WTC11 (cell line): Measurements from ENCODE around the gene ANO7. TPM values are rescaled to one million over a fixed set of nuclear protein-coding genes. Genes with fewer than 3 reads are reported as not detected.

Experiments used
- ATAC-seq: fragments of 200-7000 bp; cut with Tn5 transposase; 2 replicates; pipeline ENCODE4 v1.10.0; 2021; ENCODE audit warnings: mild to moderate bottlenecking, moderate library complexity
- CTCF ChIA-PET: fragments of 300-600 bp; sonication (Branson Sonifier 250); formaldehyde crosslinking; loops from one replicate; lab custom pipeline; 2021; ENCODE audit warnings: antibody characterized with exemption; lab: Charles Lee
- POLR2A ChIA-PET: fragments of 350-600 bp; sonication (Branson Sonifier 250); formaldehyde crosslinking; loops from one replicate; lab custom pipeline; 2021; ENCODE audit warnings: antibody characterized with exemption; lab: Charles Lee
- DNase-seq: peaks from one replicate; pipeline ENCODE4 v3.0.0; 2021; ENCODE audit warnings: low spot score
- H3K27ac Mint-ChIP-seq: 2 replicates; pipeline ENCODE4 v1.8.0; 2021; ENCODE audit warnings: mixed read lengths
- H3K27me3 Mint-ChIP-seq: 2 replicates; pipeline ENCODE4 v1.8.0; 2021; ENCODE audit warnings: low read depth, mild to moderate bottlenecking, moderate library complexity, mixed read lengths
- H3K36me3 Mint-ChIP-seq: 2 replicates; pipeline ENCODE4 v1.8.0; 2021; ENCODE audit warnings: mixed read lengths
- H3K4me1 Mint-ChIP-seq: 2 replicates; pipeline ENCODE4 v1.8.0; 2022; ENCODE audit warnings: mixed read lengths
- H3K4me3 Mint-ChIP-seq: 2 replicates; pipeline ENCODE4 v1.8.0; 2021; ENCODE audit warnings: mild to moderate bottlenecking, moderate library complexity, mixed read lengths
- H3K9me3 Mint-ChIP-seq: 2 replicates; pipeline ENCODE4 v1.8.0; 2021; ENCODE audit warnings: mixed read lengths
- CBFB ChIP-seq: sonication (generic); formaldehyde crosslinking; IDR thresholded peaks from 2 replicates; pipeline ENCODE4 v1.8.1; 2022; ENCODE audit warnings: mild to moderate bottlenecking, low read depth, missing genetic modification reagents
- HMGA2 ChIP-seq: fragments of 250-450 bp; sonication (Bioruptor Pico); IDR thresholded peaks from 2 replicates; pipeline ENCODE4 v1.4.0; 2021; ENCODE audit warnings: mild to moderate bottlenecking, moderate library complexity
- JUN ChIP-seq: sonication (generic); formaldehyde crosslinking; IDR thresholded peaks from 2 replicates; pipeline ENCODE4 v1.8.0; 2023; ENCODE audit warnings: mild to moderate bottlenecking, missing genetic modification reagents
- KAT7 ChIP-seq: sonication (generic); formaldehyde crosslinking; IDR thresholded peaks from 2 replicates; pipeline ENCODE4 v1.8.1; 2023; ENCODE audit warnings: missing genetic modification reagents, mild to moderate bottlenecking, borderline replicate concordance
- PRRX2 ChIP-seq: fragments of 250-450 bp; sonication (Bioruptor Pico); IDR thresholded peaks from 2 replicates; pipeline ENCODE4 v1.8.0; 2021; ENCODE audit warnings: mild to moderate bottlenecking
- TCF7 ChIP-seq: sonication (generic); formaldehyde crosslinking; IDR thresholded peaks from 2 replicates; pipeline ENCODE4 v1.8.0; 2022; ENCODE audit warnings: mild to moderate bottlenecking, low read depth, missing genetic modification reagents, moderate library complexity
- USF2 ChIP-seq: sonication (generic); formaldehyde crosslinking; IDR thresholded peaks from 2 replicates; pipeline ENCODE4 v1.8.1; 2023; ENCODE audit warnings: mild to moderate bottlenecking, missing genetic modification reagents, moderate library complexity
- ZBTB21 ChIP-seq: sonication (generic); formaldehyde crosslinking; IDR thresholded peaks from 2 replicates; pipeline ENCODE4 v1.8.1; 2023; ENCODE audit warnings: mild to moderate bottlenecking, missing genetic modification reagents, borderline replicate concordance
- ZNF121 ChIP-seq: sonication (generic); formaldehyde crosslinking; IDR thresholded peaks from 2 replicates; pipeline ENCODE4 v1.8.0; 2023; ENCODE audit warnings: missing genetic modification reagents
- ZNF317 ChIP-seq: sonication (generic); formaldehyde crosslinking; IDR thresholded peaks from 2 replicates; pipeline ENCODE4 v1.8.1; 2023; ENCODE audit warnings: low read depth, mild to moderate bottlenecking, moderate library complexity, missing genetic modification reagents, borderline replicate concordance
- ZNF396 ChIP-seq: fragments of 250-450 bp; sonication (Bioruptor Pico); IDR thresholded peaks from 2 replicates; pipeline ENCODE4 v1.8.0; 2021; ENCODE audit warnings: mild to moderate bottlenecking, moderate library complexity, borderline replicate concordance
- ZNF416 ChIP-seq: fragments of 250-450 bp; sonication (Bioruptor Pico); IDR thresholded peaks from 2 replicates; pipeline ENCODE4 v1.9.0; 2021; ENCODE audit warnings: mild to moderate bottlenecking, inconsistent platforms
- total RNA-seq: library from RNA; stranded (reverse); gene quantifications from 3 replicates; pipeline ENCODE4 v1.2.3, GENCODE V29; 2021
- TF ChIP-seq, protein P1 (sequence below): sonication (generic); formaldehyde crosslinking; IDR thresholded peaks from 2 replicates; pipeline ENCODE4 v1.8.0; 2022; ENCODE audit warnings: mild to moderate bottlenecking, missing genetic modification reagents
- TF ChIP-seq, protein P2 (sequence below): sonication (generic); formaldehyde crosslinking; conservative IDR thresholded peaks from 2 replicates; pipeline ENCODE4 v1.8.1; 2022; ENCODE audit warnings: mild to moderate bottlenecking, missing genetic modification reagents
- TF ChIP-seq, protein P3 (sequence below): sonication (generic); formaldehyde crosslinking; IDR thresholded peaks from 2 replicates; pipeline ENCODE4 v1.8.1; 2023; ENCODE audit warnings: mild to moderate bottlenecking, moderate library complexity, missing genetic modification reagents
- TF ChIP-seq, protein P4 (sequence below): sonication (generic); formaldehyde crosslinking; IDR thresholded peaks from 2 replicates; pipeline ENCODE4 v1.8.0; 2022; ENCODE audit warnings: mild to moderate bottlenecking, missing genetic modification reagents
- TF ChIP-seq, protein P5 (sequence below): fragments of 200-600 bp; IDR thresholded peaks from 2 replicates; pipeline ENCODE4 v1.8.0; 2022; ENCODE audit warnings: antibody characterized with exemption

ANO7 gene
- total RNA-seq, 1 experiment from 2014 or later = 8.0 TPM

- no peak for TF ChIP-seq ZBTB21
- peak; percentile 48; the same call in 1 of the 2 replicates for TF ChIP-seq USF2 (CRISPR knock-in tag)
- TF ChIP-seq, protein P1, sequence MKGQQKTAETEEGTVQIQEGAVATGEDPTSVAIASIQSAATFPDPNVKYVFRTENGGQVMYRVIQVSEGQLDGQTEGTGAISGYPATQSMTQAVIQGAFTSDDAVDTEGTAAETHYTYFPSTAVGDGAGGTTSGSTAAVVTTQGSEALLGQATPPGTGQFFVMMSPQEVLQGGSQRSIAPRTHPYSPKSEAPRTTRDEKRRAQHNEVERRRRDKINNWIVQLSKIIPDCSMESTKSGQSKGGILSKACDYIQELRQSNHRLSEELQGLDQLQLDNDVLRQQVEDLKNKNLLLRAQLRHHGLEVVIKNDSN (CRISPR knock-in tag) = peak; percentile 24; the same call in 1 of the 2 replicates
- Mint-ChIP-seq H3K27ac (peak overlapping the region; percentile 92), H3K36me3 (no peaks in the 10 kb centered on the region), H3K4me1 (peaks cover 27% of the 10 kb centered on the region), H3K4me3 (peak overlapping the region; percentile 93), H3K9me3 (no peaks in the 10 kb centered on the region), H3K27me3 (no peaks in the 10 kb centered on the region)
- POLR2A ChIA-PET = interaction anchor here (0.6 to 0.9 kb wide), 2 partner anchors 60 to 1125 kb away, joined by 3 to 7 read pairs; no protein-coding TSS in a partner anchor
- CTCF ChIA-PET = interaction anchor here (1.1 to 3.3 kb wide), 4 partner anchors 50 to 167 kb away, joined by 3 to 21 read pairs (median 4); no protein-coding TSS in a partner anchor
- no peak for DNase-seq
- ATAC-seq = peak; percentile 0; the same call in 1 of the 2 replicates
Observed at GRCh38 chr2:241150660-241151530, 37.6 kb upstream of the ANO7 start.

DNA sequence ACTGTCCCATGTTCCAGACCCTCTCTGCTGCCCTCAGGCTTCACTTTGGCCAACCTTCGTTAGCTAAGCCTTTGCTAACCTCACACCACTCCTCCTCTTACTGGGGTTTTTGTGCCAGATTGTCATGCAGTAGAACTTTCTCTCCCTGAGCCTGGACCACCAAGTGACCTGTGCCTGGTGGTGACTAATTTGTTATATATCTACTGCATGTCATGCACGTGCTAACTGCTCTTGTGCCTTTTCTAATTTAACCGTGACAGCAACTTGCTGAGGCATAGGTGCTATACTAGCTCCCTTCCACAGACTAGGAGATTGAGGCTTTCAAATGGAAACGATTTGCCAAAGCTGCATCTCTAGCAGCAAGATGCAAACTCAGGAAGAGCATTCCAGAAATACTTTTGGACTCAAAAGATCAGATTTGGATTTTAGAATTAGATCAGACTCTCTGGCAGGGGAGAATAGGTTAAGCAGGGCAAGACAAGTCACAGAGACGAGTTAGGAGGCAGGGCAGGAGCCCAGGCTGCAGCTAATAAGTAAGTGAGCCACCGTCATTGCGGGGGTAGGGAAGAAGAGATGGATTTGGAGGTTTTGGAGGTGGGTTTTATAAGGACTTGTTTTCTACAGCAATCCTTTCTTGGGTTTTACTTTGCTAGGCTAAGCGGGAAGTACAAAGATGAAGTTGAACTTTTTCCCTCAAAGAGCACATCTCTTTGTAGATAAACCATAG, 36.4 kb upstream of the ANO7 start:
- no peaks in the 10 kb centered on the region for H3K9me3 Mint-ChIP-seq
- H3K27me3 Mint-ChIP-seq = no peaks in the 10 kb centered on the region

DNA sequence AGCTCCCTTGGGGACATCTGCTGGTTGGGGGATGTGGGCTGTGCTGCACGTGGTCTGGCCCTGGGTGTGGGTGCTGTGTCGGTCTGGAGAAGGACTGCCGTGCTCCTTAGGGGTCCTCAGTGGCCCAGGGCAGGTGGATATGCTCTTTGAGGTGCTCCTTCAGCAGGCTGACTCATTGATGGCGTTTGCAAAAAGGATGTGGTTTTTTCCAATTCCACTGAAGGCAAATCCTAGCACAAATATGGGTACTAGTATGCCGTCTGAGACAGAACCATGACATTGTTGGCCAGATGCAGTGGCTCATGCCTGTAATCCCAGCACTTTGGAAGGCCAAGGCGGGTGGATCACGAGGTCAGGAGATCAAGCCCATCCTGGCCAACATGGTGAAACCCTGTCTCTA, 34.9 kb upstream of the ANO7 start:
- no peak for ATAC-seq
- H3K27me3 Mint-ChIP-seq = no peaks in the 10 kb centered on the region

More for the DNA sequence above, 36.4 kb upstream of the ANO7 start:
- ChIA-PET CTCF (no interaction called here), POLR2A (no interaction called here)
- DNase-seq (no peak), ATAC-seq (no peak)
- no peaks in the 10 kb centered on the region for H3K36me3 Mint-ChIP-seq
- H3K4me3 Mint-ChIP-seq = peak overlapping the region; percentile 93
- TF ChIP-seq ZNF121 (CRISPR knock-in tag) = peak; percentile 16; the same call in 1 of the 2 replicates
- TF ChIP-seq, protein P2, sequence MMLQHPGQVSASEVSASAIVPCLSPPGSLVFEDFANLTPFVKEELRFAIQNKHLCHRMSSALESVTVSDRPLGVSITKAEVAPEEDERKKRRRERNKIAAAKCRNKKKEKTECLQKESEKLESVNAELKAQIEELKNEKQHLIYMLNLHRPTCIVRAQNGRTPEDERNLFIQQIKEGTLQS (CRISPR knock-in tag) = no peak
- peaks cover 31% of the 10 kb centered on the region for H3K4me1 Mint-ChIP-seq
- peak overlapping the region; percentile 10; the same call in 1 of the 2 replicates for H3K27ac Mint-ChIP-seq

DNA sequence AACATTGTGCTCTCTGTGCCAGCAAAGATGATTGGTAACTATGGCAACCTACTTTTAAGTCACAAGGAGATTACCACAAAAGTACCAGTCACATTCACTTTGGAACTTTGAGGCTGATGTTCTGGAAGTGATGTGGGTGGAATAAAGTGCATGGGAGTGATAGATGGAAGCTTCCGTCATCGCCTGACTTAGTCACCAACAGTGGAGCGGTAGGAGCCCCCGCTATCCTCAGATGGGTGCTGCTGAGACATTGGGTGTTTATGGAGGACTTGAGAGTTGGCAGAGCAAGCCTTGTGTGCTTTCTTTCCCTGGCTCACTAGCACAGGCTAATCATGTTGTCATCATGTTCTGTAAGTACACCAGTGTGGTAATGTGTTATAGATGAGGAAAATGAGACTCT, 33.6 kb upstream of the ANO7 start:
- ChIA-PET POLR2A (no interaction called here), CTCF (no interaction called here)
- Mint-ChIP-seq H3K27ac (no peak overlapping the region), H3K9me3 (no peaks in the 10 kb centered on the region), H3K4me1 (peaks cover 22% of the 10 kb centered on the region), H3K27me3 (no peaks in the 10 kb centered on the region), H3K36me3 (peaks cover 6% of the 10 kb centered on the region; the same call in 1 of the 2 replicates), H3K4me3 (no peak overlapping the region)
- no peak for DNase-seq
- no peak for ATAC-seq
- TF ChIP-seq KAT7 (CRISPR knock-in tag) = no peak
- no peak for TF ChIP-seq CBFB (CRISPR knock-in tag)
- TF ChIP-seq, protein P3, sequence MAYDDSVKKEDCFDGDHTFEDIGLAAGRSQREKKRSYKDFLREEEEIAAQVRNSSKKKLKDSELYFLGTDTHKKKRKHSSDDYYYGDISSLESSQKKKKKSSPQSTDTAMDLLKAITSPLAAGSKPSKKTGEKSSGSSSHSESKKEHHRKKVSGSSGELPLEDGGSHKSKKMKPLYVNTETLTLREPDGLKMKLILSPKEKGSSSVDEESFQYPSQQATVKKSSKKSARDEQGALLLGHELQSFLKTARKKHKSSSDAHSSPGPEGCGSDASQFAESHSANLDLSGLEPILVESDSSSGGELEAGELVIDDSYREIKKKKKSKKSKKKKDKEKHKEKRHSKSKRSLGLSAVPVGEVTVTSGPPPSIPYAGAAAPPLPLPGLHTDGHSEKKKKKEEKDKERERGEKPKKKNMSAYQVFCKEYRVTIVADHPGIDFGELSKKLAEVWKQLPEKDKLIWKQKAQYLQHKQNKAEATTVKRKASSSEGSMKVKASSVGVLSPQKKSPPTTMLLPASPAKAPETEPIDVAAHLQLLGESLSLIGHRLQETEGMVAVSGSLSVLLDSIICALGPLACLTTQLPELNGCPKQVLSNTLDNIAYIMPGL (CRISPR knock-in tag) = no peak
- TF ChIP-seq, protein P4, sequence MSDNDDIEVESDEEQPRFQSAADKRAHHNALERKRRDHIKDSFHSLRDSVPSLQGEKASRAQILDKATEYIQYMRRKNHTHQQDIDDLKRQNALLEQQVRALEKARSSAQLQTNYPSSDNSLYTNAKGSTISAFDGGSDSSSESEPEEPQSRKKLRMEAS (CRISPR knock-in tag) = no peak
- no peak for TF ChIP-seq HMGA2 (CRISPR knock-in tag)

More for the DNA sequence above, 34.9 kb upstream of the ANO7 start:
- H3K4me1 Mint-ChIP-seq = peaks cover 22% of the 10 kb centered on the region
- H3K9me3 Mint-ChIP-seq = no peaks in the 10 kb centered on the region
- TF ChIP-seq TCF7 (CRISPR knock-in tag) = no peak
- TF ChIP-seq, protein P5, sequence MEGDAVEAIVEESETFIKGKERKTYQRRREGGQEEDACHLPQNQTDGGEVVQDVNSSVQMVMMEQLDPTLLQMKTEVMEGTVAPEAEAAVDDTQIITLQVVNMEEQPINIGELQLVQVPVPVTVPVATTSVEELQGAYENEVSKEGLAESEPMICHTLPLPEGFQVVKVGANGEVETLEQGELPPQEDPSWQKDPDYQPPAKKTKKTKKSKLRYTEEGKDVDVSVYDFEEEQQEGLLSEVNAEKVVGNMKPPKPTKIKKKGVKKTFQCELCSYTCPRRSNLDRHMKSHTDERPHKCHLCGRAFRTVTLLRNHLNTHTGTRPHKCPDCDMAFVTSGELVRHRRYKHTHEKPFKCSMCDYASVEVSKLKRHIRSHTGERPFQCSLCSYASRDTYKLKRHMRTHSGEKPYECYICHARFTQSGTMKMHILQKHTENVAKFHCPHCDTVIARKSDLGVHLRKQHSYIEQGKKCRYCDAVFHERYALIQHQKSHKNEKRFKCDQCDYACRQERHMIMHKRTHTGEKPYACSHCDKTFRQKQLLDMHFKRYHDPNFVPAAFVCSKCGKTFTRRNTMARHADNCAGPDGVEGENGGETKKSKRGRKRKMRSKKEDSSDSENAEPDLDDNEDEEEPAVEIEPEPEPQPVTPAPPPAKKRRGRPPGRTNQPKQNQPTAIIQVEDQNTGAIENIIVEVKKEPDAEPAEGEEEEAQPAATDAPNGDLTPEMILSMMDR = no peak
- no peak for TF ChIP-seq ZNF317 (CRISPR knock-in tag)
- no peak for TF ChIP-seq ZNF416 (CRISPR knock-in tag)
- TF ChIP-seq JUN (CRISPR knock-in tag) = no peak
- TF ChIP-seq ZNF396 (CRISPR knock-in tag) = no peak
- no peak for TF ChIP-seq PRRX2 (CRISPR knock-in tag)
- POLR2A ChIA-PET = no interaction called here
- CTCF ChIA-PET = no interaction called here
- no peak overlapping the region for H3K27ac Mint-ChIP-seq
- DNase-seq = no peak
- H3K36me3 Mint-ChIP-seq = 0 out of 2 replicates have a peak, but pooled peaks cover 3% of the 10 kb centered on the region
- H3K4me3 Mint-ChIP-seq = no peak overlapping the region
